HL-60 (cell line): ENCODE results near the gene NOCT.

ENCODE experiments used
- POLR2AphosphoS5 ChIP-seq: IDR thresholded peaks from 2 replicates; pipeline ENCODE4 v1.6.1; 2012; ENCODE audit warnings: low read depth
- SPI1 ChIP-seq: IDR thresholded peaks from 2 replicates; pipeline ENCODE4 v1.6.1; 2012; ENCODE audit warnings: low read depth, mild to moderate bottlenecking, borderline replicate concordance
- TF ChIP-seq, protein P1 (sequence below): IDR thresholded peaks from one replicate; pipeline ENCODE4 v1.5.1; 2011; ENCODE audit warnings: low read length, control low read depth, inconsistent platforms; ENCODE audit not compliant: insufficient read depth

DNA sequence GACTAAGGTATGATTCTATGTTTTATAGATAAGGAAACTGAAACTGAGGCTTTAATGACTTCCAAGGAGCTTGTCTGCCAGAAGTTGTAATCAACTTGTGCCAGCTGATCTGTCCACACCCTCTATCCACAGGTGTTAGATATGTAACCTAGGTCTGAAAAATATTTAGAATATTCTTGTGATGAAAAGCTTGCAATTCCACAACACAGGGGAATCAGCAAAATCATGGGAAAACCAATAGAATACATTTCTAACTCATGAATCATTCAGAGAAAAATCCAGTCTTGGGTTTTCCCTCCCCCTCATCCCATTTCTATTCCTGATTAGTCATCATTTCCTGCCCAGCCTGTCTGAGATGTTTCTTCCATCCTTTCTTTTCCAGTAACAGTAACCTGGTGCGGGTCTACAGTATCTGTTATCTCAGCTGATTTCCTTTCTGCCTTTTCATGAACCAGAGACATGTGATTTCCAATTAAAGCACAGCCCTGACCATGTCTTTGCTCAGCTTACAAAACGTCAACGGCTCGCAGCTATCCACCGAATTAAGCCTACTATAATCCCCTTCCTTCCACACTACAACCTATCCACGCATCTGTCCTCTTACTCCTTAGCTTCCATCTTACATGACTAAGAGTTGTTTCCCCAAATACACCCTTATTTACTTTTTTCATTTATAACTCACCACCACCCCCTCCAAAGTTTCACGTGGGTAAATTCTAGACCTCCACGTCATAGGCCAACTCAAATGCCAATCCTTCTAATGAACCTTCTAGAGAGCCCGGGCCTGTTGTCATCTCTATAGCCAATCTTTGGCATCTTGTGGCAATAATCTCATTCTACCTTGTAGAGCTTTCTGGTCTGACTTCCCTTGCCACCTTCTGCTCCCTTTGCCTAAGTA, 961 bp upstream of the NOCT start:
- TF ChIP-seq POLR2AphosphoS5, result no peak; the same call in 1 of the 2 replicates
- TF ChIP-seq, protein P1, sequence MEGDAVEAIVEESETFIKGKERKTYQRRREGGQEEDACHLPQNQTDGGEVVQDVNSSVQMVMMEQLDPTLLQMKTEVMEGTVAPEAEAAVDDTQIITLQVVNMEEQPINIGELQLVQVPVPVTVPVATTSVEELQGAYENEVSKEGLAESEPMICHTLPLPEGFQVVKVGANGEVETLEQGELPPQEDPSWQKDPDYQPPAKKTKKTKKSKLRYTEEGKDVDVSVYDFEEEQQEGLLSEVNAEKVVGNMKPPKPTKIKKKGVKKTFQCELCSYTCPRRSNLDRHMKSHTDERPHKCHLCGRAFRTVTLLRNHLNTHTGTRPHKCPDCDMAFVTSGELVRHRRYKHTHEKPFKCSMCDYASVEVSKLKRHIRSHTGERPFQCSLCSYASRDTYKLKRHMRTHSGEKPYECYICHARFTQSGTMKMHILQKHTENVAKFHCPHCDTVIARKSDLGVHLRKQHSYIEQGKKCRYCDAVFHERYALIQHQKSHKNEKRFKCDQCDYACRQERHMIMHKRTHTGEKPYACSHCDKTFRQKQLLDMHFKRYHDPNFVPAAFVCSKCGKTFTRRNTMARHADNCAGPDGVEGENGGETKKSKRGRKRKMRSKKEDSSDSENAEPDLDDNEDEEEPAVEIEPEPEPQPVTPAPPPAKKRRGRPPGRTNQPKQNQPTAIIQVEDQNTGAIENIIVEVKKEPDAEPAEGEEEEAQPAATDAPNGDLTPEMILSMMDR, result no peak
- no peak for TF ChIP-seq SPI1
